ENCODE results near the gene GALNT2. TPM values are rescaled to one million over a fixed set of nuclear protein-coding genes. Genes with fewer than 3 reads are reported as not detected.

Gene GALNT2
- total RNA-seq, 1 experiment from 2014 or later = 25.5 TPM

DNA sequence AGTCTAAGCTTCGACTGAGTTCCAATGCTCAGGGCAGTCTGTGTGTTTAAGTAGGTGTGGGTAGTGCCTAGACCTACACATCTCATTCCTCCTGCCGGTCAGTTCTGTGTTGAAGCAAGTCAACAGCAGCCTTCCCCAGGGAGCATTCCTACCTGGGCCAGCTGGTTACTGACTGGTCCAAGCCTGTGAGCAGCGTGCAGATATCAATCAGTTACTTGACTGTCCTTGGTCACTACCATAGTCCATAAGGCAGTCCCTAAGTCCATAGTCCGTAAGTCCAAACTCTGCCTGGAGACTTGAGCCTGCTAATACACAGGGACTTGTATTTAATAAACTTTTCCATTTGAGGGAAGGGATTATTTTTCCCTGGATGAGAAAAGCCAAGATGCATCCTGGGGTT lies 187.2 kb downstream of the GALNT2 start:
- no peak for DNase-seq (ENCODE audit: low spot score)

DNA sequence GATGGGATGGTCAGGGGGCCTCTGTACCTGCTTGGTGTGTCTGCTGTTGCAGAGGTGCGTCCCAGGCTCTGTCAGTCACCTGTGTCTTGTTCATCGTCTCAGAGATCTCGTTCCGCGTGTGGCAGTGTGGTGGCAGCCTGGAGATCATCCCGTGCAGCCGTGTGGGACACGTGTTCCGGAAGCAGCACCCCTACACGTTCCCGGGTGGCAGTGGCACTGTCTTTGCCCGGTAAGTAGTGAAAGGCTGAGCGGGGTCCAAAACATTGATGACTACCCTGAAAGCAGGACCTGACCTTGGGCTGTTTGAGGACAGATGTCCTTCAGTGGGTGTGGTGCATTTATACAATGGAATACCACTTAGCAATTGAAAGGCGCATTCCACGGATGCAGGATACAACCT lies 188.1 kb downstream of the GALNT2 start:
- no peak for DNase-seq (ENCODE audit: low spot score)

DNA sequence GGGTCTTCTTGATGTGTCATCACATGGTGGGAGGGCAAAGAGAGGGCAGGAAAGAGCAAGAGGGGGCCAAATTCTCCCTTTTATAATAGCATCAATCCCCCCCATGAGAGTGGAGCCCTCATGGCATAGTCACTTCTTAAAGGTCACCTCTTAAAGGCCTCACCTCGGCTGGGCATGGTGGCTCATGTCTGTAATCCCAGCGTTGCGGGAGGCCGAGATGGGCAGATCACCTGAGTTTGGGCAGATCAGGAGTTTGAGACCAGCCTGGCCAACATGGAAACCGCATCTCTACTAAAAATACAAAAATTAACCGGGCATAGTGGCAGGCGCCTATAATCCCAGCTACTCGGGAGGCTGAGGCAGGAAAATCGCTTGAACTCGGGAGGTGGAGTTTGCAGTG lies 189.0 kb downstream of the GALNT2 start:
- DNase-seq (ENCODE audit: low spot score) = no peak

DNA sequence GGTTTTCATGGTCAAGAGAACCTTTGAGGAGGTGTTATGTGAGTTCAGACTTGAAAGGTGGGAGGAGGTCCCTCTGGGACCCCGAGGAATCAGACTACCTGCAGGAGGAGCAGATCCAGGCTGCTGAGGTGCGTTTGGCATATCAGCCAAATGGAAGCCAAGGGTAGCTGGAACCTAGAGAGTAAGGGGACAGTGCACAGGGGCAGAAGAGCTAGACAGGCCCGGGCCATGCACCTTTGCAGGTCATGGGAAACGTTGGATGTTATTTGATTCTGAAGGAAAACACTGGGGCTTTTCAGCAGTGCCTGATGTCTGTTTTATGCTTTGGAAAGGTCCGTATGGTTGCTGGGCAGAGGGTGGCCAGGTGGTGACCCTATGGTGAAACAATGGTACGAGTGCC lies 189.9 kb downstream of the GALNT2 start:
- DNase-seq (ENCODE audit: low spot score) = no peak

DNA sequence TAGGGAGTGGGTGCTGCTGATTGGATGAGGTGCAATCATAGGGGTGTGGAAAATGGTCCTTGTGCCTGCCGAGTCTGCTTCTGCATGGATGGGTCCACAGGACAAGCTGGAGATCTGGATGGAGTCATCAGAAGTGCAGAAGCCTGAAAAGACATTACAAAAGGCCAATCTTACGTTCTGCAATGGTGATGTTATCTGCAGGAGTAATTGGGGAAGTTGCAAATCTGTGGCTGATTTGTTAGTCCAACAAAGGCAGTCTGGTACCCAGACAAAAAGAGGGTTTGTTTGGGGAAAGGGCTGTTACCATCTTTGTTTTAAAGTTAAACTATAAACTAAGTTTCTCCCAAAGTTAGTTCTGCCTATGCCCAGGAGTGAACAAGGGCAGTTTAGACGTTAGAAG lies 192.6 kb downstream of the GALNT2 start:
- DNase-seq (ENCODE audit: low spot score) = no peak

DNA sequence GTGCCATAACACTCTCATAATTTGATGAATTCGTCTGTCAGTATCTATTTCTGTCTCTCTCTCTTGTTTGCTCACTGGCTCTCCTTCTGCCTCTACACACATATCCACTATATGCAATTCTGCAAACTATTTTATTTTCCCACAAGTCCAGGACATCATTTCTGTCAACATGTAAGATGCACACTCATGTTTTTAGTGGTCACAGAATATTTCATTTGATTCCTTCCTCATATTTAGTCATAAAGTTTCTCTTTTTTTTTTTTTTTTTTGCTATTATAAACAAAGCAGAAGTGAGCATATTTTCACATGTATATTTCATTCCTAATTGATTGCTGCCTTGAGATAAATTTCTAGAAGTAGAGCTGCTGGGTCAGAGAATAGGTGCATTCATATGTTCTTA lies 193.8 kb downstream of the GALNT2 start:
- no peak for DNase-seq (ENCODE audit: low spot score)

DNA sequence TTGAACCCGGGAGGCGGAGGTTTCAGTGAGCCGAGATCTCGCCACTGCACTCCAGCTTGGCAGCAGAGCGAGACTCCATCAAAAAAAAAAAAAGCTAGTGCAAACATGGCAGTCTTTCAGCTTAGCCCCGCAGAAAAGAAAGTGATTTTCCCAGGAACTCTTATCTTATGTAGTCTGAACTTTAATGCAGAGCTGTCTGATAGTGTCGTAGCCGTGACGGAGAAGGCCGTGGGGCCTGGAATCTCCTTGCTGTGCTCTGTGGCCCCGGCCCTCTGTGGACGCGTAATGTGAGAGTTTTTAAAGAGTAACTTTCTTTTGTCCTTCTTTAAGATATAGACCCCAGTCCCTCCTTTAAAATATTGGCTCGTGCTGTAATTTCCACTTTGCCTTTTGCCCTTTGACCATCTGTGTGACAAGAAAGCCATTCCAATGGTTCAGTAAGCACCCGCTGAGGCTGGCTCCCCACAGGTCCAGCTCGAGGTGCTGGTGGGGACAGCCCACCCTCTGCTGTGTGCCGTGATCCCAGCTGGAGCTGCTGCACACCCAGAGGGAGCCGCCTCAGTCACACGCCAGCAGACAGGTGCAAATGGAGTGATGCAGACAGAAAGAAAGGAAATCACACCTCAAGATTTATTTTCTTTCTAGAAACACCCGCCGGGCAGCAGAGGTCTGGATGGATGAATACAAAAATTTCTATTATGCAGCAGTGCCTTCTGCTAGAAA lies 195.1 kb downstream of the GALNT2 start:
- no peak for DNase-seq (ENCODE audit: low spot score)

DNA sequence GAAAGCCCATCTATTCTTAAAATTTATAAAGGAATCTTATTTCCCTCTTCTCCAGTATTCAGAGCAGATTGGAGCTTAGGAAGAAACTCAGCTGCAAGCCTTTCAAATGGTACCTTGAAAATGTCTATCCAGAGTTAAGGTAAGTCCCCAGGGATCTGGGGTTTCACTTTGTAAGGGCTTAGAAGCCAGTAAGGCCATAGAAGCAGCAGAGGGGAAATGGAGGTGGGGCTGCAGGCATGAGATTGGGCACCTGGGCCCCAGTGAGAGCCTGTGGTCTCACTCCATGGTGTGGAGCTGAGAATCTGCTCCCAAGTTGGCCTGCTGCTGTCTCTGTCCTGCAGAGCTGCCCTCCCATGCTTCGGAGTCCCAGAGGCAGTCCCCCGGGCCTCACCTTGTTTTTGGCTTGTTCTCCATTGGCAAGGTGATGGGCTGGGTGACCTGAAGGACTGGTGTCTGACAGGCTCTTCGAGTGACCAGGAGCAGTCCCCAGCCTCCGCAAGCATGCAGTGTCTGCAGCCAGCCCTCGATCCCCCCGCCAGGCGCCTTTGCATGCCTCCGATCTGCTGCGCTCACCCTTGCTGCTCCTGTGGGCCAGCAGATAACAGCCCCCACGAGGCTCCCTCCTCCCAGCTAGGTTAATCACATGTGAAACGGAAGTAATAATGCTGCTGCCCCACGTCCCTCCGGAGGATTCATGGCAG lies 196.0 kb downstream of the GALNT2 start:
- DNase-seq (ENCODE audit: low spot score) = no peak

DNA sequence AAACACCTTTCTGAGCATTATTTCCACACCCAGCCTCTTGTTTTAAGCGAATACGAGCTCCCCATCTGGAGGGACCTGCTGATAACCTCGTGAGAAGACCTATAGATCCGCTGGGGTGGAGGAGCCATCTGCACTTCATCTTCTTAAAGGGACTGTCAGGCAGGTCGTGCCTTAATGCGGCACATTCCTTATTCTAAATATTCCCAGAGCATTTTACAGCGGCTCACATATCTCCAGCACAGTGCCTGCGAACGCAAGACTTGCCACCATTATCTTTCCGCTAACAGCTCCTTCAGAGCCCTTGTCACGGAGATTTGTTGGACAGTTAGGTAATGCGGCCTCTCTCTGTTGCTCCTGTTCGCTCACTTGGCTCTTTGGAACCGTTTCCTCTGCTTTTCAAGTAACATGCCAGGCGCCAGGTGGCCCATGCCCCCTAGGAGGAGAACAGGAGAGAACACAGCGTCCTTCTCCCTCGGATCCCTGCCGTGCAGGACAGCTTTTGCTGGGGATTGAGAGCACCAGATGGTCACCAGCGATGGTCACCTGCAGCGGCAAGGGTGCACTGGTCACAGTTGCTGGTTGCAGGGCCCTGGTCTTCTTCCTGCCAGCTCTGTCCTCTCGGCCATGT lies 196.6 kb downstream of the GALNT2 start:
- DNase-seq (ENCODE audit: low spot score) = no peak

DNA sequence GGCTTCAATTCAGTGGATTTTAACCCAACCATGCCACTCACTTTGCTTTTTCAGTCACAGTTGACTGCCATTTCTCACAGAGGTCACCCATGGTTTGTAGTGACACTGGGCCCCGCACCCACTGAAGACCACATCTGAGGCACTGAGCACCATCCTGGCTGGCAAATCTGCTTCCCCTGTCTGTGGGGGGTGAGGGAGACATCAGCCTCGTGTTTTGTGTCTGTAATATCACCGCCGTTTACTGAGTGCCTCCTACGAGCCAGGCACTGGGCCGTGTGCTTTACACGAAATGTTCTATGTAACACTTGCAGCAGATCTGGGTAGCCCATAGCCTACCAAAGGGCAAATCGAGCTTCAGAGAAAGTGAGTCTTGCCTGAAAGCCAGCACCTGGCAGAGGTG lies 197.3 kb downstream of the GALNT2 start:
- no peak for DNase-seq (ENCODE audit: low spot score)

DNA sequence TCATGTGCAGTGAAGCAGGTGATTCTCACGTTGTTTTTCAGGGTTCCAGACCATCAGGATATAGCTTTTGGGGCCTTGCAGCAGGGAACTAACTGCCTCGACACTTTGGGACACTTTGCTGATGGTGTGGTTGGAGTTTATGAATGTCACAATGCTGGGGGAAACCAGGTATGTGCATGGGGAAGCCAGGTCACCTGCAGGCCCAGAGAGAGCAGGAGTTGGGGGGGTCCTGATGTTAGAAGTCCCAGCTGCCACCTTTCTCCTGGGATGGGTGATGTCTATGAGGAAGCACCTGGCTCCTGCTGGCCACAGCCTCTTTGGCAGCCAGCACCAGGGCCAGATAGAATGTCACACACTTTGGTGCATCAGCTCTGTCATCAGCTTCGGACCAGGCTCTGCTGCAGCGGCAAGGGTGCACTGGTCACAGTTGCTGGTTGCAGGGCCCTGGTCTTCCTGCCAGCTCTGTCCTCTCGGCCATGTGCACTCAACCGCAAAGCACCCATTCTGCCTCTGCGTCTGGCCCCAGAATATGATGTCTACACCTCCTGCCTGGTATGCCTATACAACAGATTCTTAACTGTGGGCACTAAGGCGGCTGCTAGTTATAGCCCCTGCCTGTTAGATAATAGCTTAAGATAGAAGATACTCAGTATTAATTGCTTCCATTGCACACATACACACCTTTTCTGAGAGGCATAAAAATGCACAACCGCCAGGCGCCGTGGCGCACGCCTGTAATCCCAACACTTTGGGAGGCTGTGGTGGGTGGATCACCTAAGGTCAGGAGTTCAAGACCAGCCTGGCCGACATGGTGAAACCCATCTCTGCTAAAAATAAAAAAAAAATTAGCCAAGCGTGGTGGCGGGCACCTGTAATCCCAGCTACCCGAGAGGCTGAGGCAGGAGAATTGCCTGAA lies 198.4 kb downstream of the GALNT2 start:
- no peak for DNase-seq (ENCODE audit: low spot score)

DNA sequence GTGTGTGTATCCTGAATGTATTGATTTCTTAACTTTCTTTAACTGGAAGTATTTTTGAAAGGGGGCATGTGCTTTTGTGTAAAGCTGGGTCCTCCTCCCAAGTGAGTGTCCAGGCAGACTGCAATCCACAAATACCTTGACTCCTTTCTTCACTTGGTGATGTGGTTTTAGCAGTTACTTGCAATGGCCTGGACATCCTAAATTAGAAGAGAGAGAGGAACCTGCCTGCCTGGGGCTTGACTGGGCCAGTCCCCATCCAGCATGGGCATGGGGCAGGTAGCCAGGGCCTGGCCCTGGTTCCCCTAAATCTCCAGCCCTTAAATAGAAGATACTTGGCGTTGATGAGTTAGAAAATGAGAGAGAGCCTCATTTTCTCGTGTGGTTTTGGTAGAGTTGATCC lies 199.4 kb downstream of the GALNT2 start:
- DNase-seq (ENCODE audit: low spot score) = no peak

DNA sequence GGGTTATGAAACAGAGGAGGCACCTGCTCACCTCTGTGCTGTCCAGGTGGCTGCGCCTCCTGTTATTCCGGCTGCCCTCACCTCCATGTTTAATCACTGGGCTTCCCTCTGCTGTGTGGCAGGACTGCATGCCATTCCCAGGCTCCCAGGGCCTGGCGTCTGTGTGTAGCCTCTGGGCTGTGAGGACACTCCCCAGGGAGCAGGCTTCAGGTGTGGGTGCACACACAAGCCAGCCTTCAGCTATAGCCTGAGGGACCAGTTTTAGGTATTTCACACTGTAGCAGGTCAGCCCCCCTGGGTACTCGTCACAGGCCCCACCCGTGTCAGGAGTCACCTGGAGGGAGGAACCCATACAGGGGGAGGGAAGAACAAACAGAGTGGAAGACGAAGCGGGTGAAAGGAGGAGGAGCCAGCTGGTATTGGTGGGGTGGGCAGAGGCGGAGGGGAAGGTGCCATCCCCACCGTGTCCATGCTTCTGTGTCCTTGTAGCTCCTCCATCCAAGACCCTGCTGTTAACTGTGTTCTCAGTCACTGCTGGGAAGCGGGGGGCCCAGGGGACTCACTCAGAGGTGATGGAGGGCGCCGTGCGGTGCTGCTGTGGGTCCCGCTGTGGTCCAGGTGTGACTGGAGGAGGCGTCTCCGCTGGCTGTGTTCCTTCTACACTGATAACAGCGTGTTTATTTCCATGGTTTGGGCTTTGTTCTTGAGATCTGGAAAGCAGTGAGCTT lies 200.5 kb downstream of the GALNT2 start:
- DNase-seq (ENCODE audit: low spot score) = no peak

DNA sequence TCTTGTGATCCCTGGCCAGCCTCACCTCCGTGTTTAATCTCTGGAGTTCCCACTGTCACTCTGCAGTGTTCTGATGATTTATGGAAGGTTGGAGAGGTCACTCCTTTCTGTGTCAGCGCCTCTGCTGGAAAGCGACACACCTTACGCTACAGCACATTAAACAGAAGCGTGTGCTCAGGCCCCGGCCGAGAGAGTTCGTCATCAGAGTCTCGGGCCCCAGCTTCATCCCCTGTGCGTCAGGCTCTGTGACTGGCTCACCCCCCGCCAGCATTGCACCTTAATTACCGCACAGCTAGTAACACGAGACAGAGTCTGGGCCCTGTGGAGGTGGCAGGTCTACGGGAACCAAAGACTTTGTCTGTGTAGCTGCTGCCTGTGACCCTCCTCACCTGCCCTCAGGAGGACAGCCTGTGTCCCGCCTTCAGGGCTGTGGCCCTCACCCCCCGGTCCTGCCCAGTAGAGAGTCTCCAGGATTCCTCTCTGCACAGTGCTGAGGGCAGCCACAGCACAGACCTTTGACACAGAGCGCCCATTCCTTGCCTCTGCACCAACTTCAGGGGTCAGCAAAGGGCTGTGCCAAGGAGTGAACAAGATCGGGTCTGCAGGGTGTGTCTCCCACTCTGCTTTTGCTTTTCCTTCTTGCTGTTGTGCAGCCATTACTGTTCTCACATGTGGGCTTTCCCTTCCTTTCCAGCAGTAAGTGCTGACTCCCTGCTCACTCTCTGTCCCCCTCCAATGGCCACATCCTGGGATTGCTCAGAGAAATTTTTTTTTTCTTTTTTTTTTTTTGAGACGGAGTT lies 201.5 kb downstream of the GALNT2 start:
- peak; percentile 78 for DNase-seq (ENCODE audit: low spot score)

DNA sequence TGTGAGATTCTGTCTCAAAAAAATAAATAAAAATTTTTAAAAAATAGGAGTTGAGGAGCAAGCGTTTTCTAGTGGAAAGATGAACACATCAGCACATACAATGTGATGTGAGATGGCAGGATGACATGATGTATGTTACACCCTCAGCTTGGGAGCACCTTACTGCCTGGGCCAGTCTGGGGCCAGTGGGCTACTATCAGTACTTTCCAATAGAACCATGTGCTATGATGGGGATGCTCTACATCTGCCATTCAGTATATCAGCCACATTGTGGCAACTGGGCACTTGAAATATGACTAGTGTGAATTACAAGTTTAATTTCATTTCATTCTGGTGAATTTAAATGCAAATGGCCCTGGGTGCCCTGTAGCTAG lies 203.1 kb downstream of the GALNT2 start:
- no peak for DNase-seq (ENCODE audit: low spot score)

DNA sequence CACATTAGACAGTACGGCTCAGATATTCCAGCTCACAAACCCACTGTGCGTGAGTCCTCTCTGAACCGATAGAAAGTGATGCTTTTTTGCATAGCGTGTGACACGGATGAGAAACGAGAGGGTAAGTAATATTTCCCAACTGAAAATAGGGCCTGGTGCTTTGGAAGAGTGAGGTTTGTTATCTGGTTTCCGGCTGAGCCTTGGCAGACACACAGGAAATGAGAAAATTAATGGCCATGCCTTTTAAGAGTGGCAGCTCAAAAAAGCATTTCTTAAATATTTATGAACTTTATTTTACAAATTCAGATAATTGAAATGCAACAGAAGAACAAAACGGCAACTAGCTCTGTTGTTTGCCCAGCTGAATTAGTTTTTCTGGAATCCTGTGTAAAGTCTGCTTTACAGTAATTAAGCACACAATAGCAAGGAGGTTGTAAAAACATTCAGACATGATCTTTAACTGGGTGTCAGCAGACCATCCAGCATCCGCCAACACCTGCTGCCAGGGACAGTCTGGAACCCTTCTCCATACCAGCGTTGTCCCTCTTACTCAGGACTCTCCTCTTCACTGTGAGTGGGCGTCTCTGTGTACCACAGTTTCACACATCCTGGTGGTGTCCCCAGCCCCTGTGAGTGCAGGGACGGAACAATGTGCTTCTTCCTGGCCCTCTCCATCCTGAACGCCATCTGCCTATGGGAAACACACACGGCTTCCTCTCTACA lies 203.7 kb downstream of the GALNT2 start:
- no peak for DNase-seq (ENCODE audit: low spot score)

DNA sequence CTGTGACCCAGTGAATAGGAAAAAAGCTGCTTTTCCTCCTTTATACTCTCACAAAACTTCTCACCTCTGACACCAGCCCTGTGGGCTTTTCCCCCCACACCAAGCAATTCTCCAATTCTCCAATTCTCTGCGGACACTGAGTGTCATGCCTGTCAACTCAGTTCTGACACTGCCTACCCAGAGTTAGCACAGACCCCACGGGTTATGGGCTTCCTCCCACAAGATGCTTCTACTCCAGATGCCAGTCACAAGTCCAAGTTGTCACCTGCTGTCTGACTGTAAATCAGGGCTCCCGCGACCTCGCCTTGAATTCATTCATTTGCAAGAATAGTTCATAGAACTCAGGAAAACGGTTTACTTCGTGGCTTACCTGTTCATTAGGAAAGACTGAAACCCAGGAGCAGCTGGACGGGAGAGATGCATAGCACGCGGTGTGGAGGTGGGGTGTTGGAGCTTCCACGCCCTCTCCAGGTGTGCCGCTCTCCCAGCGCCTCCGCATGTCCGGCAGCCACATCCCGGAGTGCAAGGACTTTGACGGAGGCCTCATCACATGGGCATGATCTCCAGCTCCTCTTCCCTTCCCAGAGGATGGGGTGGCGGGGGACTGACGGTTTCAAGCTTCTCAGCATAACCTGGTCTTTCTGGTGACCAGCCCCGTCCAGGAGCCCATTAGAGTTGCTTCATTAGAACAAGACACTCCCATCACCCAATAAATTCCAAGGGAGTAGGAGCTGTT lies 204.4 kb downstream of the GALNT2 start:
- DNase-seq (ENCODE audit: low spot score) = no peak

DNA sequence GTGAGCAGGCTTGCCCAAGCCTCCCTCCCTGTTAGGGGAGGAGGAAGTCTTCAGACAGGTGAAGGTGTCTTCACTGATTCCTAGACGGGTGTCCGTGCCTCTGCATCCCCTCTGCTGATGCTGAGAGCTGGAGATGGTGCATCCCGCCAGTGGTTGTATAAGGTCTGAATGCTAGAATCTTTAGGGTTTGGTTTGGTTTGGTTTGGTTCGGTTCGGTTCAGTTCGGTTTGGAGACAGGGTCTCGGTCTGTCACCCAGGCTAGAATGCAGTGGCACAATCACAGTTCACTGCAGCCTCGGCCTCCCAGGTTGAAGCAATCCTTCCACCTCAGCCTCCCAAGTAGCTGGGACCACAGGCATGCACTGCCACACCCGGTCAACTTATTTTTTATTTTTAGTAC lies 205.5 kb downstream of the GALNT2 start:
- no peak for DNase-seq (ENCODE audit: low spot score)

DNA sequence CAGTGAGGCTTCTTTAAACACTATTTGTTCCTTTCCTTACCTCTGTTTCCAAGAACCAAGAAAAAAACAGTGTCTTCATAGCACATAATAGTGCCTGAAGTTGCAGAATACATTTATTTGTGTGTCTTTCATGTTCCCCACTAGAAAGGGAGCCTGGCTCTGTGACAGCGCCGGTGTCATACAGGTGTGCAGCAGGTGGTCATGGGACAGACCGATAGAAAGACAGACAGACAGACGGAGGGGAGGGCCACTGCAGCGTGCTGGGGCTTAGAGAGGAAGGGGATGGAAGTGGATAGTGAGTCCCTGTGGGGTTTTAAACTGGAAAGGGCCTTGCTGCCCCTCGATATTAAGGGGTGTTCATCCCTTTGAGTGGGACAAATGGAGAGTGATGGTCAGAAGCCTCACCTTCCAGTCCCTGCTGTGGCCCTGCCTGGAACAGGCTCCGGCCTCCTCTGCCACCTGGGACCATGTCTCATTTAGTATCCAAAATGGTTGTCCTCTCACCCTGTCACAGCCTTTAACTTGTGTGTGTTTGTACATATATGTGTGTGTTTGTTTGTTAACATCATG lies 206.2 kb downstream of the GALNT2 start:
- DNase-seq (ENCODE audit: low spot score) = no peak

All from HT-29 (cell line).